HG03175 (cell line): ENCODE results near the gene TCF21.
"Not testable (repeated sequence)": the region's sequence is repeated elsewhere in the genome, so short reads cannot be mapped to it uniquely, and the experiment has no call there.

Experiments
- ATAC-seq: cut with Tn5 transposase; IDR thresholded peaks from one replicate; pipeline ENCODE4 v1.9.1; 2021; ENCODE audit warnings: mild to moderate bottlenecking, moderate library complexity; ENCODE audit not compliant: unreplicated experiment

Gene TCF21

DNA sequence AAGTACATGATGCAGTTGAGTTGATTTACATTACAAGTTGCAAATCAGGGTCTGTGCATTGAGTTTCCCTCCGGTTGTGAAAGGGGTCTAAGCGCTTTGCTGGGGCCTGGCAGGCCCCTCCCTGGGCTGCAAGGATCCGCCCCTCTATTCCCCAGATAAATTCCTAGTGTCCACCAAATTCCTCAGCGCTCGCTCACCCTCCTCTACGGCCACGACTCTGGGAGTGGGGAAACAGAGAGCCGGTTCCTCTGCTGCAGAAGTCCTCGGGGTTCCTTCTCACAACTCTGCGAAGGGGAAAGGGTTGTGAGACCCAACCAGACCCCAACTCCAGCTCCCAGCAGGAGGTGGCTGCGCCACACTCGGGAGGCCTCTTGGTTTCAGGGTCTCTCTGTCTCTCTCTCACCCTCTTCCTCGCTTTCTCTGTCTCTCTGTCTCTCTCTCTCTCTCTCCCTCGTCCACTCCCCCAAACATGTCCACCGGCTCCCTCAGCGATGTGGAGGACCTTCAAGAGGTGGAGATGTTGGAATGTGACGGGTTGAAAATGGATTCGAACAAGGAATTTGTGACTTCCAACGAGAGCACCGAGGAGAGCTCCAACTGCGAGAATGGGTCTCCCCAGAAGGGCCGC, at the start of gene TCF21:
Gene TCF21, plus strand, starts transcription at position 185 of the 628 bp plus-strand sequence. Its CDS starts 285 bp downstream, at position 470.
- ATAC-seq: no peak

- no peak for ATAC-seq
Measured at GRCh38 chr6:133841176-133841575, 47.7 kb upstream of the TCF21 start.

GRCh38 chr6:133843098-133843497, 45.8 kb upstream of the TCF21 start:
- no peak for ATAC-seq

GRCh38 chr6:133844709-133845108, 44.2 kb upstream of the TCF21 start:
- ATAC-seq: no peak

GRCh38 chr6:133854041-133854363, 34.9 kb upstream of the TCF21 start:
- ATAC-seq: no peak

- no peak for ATAC-seq
Measured at GRCh38 chr6:133854364-133855275, 34.3 kb upstream of the TCF21 start.

DNA sequence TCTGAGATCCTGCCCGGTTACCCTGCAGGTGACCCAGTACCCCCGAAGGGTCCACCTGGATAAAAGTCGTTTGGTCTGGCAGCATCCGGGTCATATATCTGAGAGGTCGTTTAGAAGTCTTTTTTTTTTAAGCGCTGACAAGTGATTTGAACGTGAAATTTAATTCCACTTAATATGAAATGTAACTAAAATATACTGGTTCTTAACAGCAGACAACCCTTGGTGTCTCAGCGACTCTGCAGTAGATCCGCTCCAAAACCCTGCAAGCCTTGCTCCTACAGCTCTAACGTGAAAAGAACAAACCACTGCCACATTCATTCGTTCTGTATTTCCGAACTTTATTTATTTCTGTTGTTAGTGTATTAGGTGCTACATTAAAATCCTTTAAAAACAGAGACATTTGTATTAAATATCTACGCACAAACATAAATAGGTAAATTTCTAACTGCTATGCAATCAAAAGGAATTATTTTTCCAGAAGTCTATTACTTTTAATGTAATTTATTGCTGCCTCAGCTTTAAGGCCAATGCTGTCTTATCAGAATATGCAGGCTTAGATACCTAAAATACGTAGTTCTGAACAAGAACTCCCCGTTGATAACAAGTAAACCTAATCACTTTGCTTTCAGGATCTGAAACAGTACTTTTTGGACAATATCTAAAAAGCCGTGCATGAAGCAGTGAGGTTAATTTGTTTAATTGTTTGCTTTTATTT, 33.5 kb upstream of the TCF21 start:
- no peak for ATAC-seq

DNA sequence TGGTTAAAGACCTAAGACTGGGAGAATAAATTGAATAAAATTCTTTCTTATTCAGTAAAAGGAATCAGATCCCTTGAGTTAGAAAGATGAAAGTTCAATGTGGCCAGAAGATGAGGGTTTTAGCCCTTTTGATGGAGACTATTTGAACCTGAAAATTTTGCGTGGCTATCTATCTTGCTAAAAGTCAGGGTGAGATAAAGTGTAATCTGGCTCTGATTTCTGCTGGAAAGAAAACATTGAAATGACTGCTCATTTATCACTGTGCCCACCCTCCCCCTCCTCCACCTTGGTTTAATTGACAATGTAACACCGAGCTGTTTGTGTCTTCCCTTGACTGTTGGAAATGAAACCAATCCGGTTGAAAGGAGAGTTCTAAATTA, 32.9 kb upstream of the TCF21 start:
- ATAC-seq: no peak

GRCh38 chr6:133856911-133857310, 32.0 kb upstream of the TCF21 start:
- ATAC-seq: no peak

DNA sequence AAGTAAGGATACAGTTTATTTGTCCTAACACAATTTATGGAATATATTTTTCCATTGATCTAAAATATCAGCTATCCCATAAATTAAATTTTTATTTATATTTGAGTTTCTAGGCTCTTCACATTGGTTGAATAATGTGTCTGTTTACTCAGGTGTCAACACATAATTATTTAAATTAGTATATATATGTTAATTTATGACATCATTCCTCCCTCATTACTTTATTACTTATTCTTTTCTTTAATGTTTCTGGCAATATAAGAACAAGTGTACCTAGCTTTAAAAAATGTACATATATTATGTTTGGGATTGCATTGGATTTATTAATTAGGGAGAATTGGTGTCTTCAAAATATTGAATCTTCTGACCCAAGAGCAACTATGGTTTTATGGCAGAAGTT, 31.2 kb upstream of the TCF21 start:
- ATAC-seq: no peak

GRCh38 chr6:133861337-133861736, 27.6 kb upstream of the TCF21 start:
- not testable (repeated sequence) for ATAC-seq

GRCh38 chr6:133863228-133863627, 25.7 kb upstream of the TCF21 start:
- no peak for ATAC-seq

GRCh38 chr6:133865680-133866079, 23.2 kb upstream of the TCF21 start:
- no peak for ATAC-seq

GRCh38 chr6:133871131-133871530, 17.8 kb upstream of the TCF21 start:
- no peak for ATAC-seq

- ATAC-seq: no peak
Measured at GRCh38 chr6:133873538-133873937, 15.4 kb upstream of the TCF21 start.

DNA sequence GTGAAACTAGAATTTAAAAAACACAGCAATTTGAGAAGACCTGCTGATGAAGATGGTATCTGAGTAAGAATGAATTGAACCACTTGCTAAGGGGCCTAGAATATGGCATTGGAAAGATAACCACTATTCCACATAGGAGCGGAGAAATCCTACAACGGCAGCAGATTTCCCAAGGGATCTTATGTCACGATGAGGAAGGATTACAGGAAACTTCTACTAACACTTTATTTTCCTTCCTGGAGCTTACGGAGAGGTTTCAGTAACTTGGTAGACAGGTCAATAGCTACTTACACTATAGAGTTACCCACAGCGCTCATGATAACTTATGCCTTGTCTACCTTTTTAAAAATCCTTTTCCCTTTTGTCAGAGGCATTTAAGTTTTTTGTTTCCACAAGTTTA, 11.8 kb upstream of the TCF21 start:
- no peak for ATAC-seq

- ATAC-seq: no peak
Measured at GRCh38 chr6:133880006-133880405, 8.9 kb upstream of the TCF21 start.

DNA sequence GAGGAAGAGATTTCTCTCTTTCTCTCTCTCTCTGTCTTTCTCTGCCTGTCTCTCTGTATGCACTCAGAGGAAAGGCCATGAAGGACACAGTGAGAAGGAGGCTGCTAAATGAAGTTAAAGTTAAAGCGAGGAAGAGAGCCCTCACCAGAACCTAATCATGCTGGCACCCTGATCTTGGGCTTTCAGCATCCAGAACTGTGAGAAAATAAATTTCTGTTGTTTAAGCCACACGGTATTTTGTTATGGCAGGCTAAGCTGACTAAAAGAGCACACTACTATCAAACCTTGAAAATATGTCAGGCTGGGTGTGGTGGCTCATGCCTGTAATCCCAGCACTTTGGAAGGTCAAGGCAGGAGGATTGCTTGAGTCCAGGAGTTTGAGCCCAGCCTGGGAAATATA, 8.0 kb upstream of the TCF21 start:
- no peak for ATAC-seq

DNA sequence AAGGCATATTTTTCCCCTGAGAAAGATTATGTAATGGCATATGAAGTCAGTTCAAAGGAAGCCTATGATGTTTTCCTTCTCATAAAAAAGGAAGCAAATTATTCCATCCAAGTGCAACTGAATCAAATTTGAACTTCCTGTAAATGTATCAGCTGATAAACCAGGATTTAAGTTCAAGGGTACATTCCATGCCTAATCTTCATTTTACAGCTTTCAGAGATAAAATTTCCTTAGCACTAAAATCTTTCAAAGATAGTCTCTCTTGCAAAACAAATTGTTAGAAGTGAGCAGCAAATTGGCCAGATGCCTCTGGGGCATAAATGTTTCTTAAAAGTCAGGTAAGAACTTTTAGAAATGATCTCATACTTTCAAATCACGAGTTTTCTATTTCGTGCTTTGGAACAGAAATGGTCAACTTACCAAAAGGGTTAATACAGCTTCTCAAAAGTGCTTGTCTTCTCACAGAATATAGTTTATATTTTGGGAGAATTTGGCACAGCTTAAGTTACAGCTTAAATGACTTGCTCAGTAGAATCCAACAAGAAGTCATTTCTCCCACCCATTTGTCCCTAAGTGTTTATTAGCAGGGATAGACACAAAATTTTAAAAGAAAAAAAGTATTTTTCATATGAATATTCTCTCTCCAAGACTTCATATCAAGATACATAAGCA, 2.7 kb upstream of the TCF21 start:
- ATAC-seq: no peak

- no peak for ATAC-seq
Measured at GRCh38 chr6:133887156-133887879, 1.6 kb upstream of the TCF21 start.

- ATAC-seq: no peak
Measured at GRCh38 chr6:133887880-133888230, 1.1 kb upstream of the TCF21 start.
